ENCODE data around the gene CAPN13. TPM values are rescaled to one million over a fixed set of nuclear protein-coding genes. Genes with fewer than 3 reads are reported as not detected.
A peak's percentile ranks its signal among the peaks of the same experiment; 100 is the strongest.
"Not testable (repeated sequence)": the region's sequence is repeated elsewhere in the genome, so short reads cannot be mapped to it uniquely, and the experiment has no call there.

CAPN13 gene
- polyA plus RNA-seq, 5 donors, result 1.1 to 2.4 (median 1.5) TPM

GRCh38 chr2:30705711-30706533 is 101.3 kb downstream of the CAPN13 start:
- DNase-seq, result no peak

DNA sequence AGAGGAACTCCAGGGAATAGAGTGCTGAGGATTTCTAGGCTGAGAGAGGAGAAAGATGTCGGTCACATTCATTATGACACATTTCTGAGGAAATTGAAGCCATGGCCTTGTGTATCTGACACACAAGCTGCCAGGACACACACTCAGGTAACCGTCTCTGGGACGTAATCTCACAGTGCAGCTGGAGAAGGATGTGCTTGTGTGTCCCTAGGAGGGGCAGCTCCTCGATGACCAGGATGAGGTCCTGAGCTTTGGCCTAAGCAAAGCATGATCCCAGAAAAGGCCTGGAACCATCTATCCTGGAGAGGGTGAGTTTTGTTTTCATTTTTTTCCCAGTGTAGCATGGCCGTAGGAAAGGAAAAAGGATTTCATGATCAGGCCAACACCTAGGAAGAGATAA is 102.2 kb downstream of the CAPN13 start:
- no peak for DNase-seq

GRCh38 chr2:30704309-30705020 is 102.8 kb downstream of the CAPN13 start:
- no peak for DNase-seq

DNA sequence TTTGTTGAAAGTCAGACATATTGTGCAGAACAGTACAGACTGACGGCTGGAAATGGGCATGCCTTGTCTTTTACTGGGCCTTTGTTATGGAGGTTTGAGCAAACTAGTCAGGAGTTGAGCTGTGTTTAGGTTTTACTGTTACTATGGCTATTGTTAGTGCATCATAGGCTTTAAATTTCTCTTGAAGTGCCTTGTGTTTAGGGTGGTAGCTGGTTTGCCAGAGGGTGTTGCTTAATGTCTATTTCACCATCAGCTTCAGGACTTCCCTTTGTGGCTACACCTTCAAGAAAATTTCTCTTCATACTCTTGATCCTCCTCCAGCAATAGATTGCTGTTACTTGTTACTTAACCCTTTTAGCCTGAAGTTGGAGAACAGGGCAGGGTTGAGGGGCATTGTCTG is 104.6 kb downstream of the CAPN13 start:
- no peak for DNase-seq

- DNase-seq, result no peak
Measured at GRCh38 chr2:30701782-30702181, 105.5 kb downstream of the CAPN13 start.

DNA sequence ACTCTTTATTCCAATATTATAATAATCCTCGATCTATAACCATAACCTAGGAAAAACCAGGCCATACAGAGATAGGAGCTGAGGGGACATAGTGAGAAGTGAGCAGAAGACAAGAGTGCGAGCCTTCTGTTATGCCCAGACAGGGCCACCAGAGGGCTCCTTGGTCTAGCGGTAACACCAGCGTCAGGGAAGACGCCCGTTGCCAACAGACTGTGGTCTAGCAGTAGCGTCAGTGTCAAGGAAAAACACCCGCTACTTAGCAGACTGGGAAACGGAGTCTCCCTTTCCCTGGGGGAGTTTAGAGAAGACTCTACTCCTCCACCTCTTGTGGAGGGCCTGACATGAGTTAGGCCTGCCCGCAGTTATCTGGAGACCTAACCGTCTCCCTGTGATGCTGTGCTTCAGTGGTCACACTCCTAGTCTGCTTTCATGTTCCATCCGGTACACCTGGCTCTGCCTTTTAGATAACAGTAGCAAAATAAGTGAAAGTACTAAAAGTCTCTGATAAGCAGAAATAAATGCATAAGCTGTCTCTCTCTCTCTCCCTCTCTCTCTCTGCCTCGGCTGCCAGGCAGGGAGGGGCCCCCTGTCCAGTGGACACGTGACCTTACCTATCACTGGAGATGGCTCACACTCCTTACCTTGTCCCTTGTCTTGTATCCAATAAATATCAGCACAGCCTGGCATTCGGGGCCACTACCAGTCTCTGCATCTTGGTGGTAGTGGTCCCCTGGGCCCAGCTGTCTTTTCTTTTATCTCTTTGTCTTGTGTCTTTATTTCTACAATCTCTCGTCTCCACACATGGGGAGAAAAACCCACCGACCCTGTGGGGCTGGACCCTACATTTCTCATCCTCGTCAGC is 109.8 kb downstream of the CAPN13 start:
- not testable (repeated sequence) for DNase-seq

GRCh38 chr2:30695749-30696148 is 111.5 kb downstream of the CAPN13 start:
- DNase-seq, result no peak

- no peak for DNase-seq
Measured at GRCh38 chr2:30694286-30695055, 112.8 kb downstream of the CAPN13 start.

- DNase-seq, result no peak
Measured at GRCh38 chr2:30693821-30694281, 113.4 kb downstream of the CAPN13 start.

- DNase-seq, result no peak
Measured at GRCh38 chr2:30692829-30693275, 114.4 kb downstream of the CAPN13 start.

DNA sequence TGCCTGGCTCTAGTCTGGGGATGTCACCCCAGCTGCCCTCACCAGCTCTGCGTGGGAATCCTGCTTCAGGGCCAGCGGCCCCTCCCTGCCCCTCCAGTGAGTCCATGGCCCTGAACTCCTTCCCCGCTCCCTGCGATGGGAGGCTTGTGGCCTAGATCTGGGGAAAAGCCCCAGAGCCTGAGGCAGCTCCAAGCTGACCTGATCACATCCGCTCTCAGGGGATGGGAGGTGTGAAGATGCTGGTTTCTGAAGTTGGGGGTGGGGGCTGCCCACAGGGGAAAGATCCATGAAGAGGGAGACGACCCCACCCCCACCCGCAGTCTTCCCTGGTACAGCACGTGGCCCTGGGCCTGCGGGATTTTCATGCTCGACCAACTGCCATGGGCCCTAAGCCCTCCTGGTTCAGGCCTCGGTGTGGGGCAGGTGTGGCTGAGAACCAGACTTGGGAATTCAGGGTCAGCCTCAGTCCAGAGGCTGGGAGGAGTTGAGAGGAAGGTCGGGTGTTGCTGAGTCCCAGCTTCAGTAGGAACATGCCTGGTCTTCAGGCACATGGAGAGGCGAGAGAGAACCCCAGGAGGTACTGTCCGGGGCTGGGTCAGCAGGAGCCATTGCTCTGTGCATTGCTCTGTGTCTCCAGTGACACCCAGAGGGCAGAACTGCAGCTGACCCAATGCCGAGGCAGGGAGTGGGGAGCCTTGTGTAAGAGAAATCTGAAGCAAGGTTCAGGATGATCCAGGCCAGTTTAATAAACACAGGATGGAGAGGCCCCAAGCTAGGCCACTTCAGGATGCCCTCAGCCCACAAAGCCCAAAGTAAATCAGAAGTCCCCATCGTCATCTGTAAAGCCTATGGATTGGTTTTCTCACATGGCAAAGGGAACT is 115.1 kb downstream of the CAPN13 start:
- DNase-seq, result no peak

- no peak for DNase-seq
Measured at GRCh38 chr2:30691091-30691947, 115.9 kb downstream of the CAPN13 start.

DNA sequence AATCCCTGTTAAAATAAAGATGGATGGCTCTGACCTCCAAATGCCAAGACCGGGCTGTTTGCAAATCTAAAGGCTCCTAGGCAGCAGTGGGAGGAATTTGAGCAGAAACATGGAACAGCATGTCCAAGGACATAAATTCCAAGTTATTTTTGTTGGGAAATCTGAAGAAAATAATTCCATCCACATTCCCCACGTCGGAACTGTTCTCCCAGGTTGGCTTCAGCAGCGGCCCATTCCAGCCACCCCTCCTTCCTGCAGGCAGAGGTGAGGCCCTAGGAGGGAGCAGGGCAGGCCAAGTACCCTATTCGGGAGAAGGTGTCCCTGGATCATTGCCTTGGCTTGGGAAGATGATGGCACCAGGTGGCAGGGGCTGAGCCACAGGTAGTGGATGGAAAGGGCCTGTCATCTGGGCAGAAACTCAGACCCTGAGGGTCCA is 117.1 kb downstream of the CAPN13 start:
- no peak for DNase-seq

DNA sequence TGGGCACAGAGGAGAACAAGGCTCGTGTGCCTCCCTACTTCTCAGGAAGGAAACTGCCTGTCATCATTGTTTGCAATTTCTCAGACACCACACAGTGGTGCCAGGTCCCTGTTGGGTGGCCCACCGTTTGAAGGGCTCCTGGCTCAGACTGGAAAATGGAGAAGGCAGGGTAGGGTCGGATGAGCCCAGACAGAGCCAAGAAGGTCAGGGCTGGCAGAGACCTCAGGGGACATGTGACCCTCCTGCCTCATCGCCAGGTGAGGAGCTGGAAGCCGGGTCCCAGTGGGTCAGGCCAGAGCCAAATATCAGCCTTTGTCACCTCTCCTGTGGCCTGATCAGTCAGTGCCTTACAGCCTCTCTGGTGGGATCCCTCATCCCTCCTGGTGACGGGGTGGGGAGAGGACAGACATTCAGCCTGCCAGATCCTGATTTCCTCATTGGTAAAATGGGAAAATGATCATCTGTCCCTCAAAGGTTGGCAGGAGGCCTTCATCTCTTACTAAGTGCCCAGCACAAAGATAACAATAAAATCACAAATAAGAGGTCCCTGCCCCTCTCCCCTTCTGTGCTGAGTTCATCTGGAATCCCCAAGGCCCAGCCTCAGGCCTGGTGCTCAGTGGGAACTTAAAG is 117.6 kb downstream of the CAPN13 start:
- DNase-seq, result no peak

DNA sequence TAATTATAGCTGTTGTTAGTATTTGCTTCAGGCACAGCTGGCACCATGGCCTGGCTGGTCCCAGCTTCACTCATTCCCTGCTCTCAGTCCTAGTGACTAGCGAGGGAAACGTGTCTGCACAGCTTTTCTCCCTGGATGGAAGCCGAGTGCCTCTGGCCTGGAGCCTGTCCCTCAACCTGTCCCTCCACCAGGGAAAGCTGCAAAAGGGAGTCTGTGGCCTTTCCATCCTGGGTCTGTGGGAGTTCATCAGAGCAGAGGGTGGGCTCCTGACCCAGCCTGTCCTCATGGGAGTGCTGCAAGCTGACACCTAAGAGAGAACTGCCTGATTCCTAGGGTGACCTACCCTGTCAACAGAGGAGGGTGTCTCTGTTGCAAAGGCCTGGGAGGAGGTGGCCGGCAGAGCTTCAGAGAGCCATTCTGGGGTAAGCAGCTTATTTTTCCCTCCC is 118.3 kb downstream of the CAPN13 start:
- no peak for DNase-seq

- DNase-seq, result no peak
Measured at GRCh38 chr2:30686669-30687068, 120.6 kb downstream of the CAPN13 start.

DNA sequence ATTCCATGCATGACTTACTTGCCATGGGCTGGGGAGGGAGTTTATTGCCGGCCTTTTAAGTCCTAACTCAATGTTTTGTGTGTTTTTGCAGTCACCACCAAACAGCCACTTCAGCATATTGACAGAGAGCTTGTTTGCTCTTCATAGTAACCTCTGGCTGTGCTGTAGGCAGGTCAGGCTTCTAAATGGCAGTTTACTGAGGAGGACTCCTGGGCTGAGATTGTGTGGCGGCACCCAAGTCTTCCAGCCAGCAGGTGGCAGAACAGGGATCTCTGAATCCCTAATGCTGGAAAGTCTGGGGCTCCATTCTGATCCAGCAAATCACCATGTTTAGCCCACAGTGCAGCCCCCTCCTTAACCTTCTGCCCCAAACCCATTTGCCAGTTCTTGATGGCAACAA is 121.2 kb downstream of the CAPN13 start:
- no peak for DNase-seq

DNA sequence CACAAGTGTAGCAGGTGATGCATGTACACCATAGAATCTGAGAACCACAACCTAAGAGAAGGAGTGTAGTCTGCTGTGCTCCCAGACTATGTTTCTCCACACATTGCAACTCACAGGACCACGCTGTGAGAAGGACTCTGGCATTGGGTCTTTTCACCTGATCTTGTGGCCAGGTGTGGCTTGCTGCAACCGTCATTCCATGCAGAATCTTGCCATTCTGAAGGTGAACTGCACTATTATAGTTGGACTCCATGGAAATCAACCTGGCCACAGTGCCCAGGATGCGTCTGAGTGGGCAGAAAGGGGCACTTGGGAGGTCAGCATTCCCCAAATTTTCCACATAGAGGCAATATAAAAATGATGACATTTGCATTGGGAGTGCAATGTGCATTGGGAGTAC is 122.2 kb downstream of the CAPN13 start:
- no peak for DNase-seq

DNA sequence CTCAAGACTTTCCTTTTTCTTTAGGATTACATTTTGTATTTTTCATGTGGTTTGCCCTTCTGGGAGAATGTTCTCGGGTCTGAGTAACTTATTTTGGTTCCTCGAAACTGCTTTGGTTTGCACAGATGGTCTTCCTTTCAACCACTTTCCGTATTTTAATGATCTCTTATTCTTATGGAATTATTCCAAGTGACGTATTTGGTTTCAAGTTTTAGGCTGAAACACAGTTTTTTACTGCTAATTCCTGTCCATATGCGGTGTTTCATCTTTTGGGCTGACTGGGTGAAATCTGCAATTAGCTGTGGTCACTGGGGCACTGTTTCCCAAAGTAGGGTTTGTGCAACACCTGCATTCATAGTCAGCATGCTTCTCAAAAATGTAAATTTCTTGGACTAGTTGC is 122.7 kb downstream of the CAPN13 start:
- peak; percentile 49 to 53 for DNase-seq

Measured in right lung (tissue), 5 donors.